Activated CD8-positive, alpha-beta memory T cell treated with anti-CD3 and anti-CD28 coated beads, Interleukin-2, amount 50 U/mL, for 24 hours (primary cell): ENCODE data around the gene BBS4.
A peak's percentile ranks its signal among the peaks of the same experiment; 100 is the strongest.
"Not testable (repeated sequence)": the region's sequence is repeated elsewhere in the genome, so short reads cannot be mapped to it uniquely, and the experiment has no call there.

Experiments used
- DNase-seq: peaks from one replicate; pipeline ENCODE4 v3.0.0-alpha.2; 2020; ENCODE audit errors: extremely low read depth

Gene BBS4

GRCh38 chr15:72685925-72686794 lies at the start of gene BBS4, which contains the start of gene HIGD2B:
TSS of gene BBS4 (plus strand) at chr15:72686207. CDS start at chr15:72686228, 21 bp downstream.
TSS of gene HIGD2B (minus strand) at chr15:72686182. CDS start at chr15:72676374, 9,808 bp downstream.
- peak; percentile 75 for DNase-seq

GRCh38 chr15:72636519-72637282 lies 49.3 kb upstream of the BBS4 start:
- DNase-seq, result peak; percentile 21

GRCh38 chr15:72639759-72640483 lies 46.1 kb upstream of the BBS4 start:
- not testable (repeated sequence) for DNase-seq

- not testable (repeated sequence) for DNase-seq
Observed at GRCh38 chr15:72642271-72642670, 43.7 kb upstream of the BBS4 start.

GRCh38 chr15:72648631-72649253 lies 37.3 kb upstream of the BBS4 start:
- not testable (repeated sequence) for DNase-seq

GRCh38 chr15:72654397-72654796 lies 31.6 kb upstream of the BBS4 start, which contains the start of gene GOLGA6B:
TSS of gene GOLGA6B (plus strand) at chr15:72654697. CDS start at chr15:72654738, 41 bp downstream.
- DNase-seq, result not testable (repeated sequence)

GRCh38 chr15:72656014-72656413 lies 30.0 kb upstream of the BBS4 start:
- DNase-seq, result not testable (repeated sequence)

GRCh38 chr15:72661081-72661480 lies 24.9 kb upstream of the BBS4 start:
- not testable (repeated sequence) for DNase-seq

GRCh38 chr15:72663931-72664330 lies 22.1 kb upstream of the BBS4 start:
- DNase-seq, result not testable (repeated sequence)

GRCh38 chr15:72665706-72666105 lies 20.3 kb upstream of the BBS4 start:
- not testable (repeated sequence) for DNase-seq

GRCh38 chr15:72669803-72670202 lies 16.2 kb upstream of the BBS4 start:
- not testable (repeated sequence) for DNase-seq

- peak; percentile 24 for DNase-seq
Observed at GRCh38 chr15:72670656-72671352, 15.2 kb upstream of the BBS4 start.

GRCh38 chr15:72671525-72671924 lies 14.5 kb upstream of the BBS4 start:
- DNase-seq, result no peak

- no peak for DNase-seq
Observed at GRCh38 chr15:72676838-72677237, 9.2 kb upstream of the BBS4 start.

- DNase-seq, result no peak
Observed at GRCh38 chr15:72680931-72681330, 5.1 kb upstream of the BBS4 start.

GRCh38 chr15:72682772-72683171 lies 3.2 kb upstream of the BBS4 start:
- DNase-seq, result no peak

GRCh38 chr15:72685301-72685924 lies 594 bp upstream of the BBS4 start:
- DNase-seq, result no peak

GRCh38 chr15:72688697-72689096 lies 2.7 kb downstream of the BBS4 start:
- no peak for DNase-seq

GRCh38 chr15:72690938-72691337 lies 4.9 kb downstream of the BBS4 start:
- no peak for DNase-seq

GRCh38 chr15:72698938-72699337 lies 12.9 kb downstream of the BBS4 start:
- DNase-seq, result no peak
